Adrenal gland (tissue), 12 donors: ENCODE results near the gene TBX1. TPM values are rescaled to one million over a fixed set of nuclear protein-coding genes. Genes with fewer than 3 reads are reported as not detected.

Source experiments
- DNase-seq, 7 donors: peaks; one replicate each; pipeline ENCODE4 v3.0.0-alpha.2; 2019 to 2020
- H3K27ac ChIP-seq, 5 donors: fragments of 200-600 bp; sonication (generic) in 4 of 5; 1 replicate in 3 of 5; 2 replicates in 2 of 5; pipeline versions ENCODE4 v1.5.1 to v1.8.0; 2016 to 2020; ENCODE audit warnings: mild to moderate bottlenecking in 1 of 5
- H3K27me3 ChIP-seq: fragments of 200-600 bp; 2 replicates; pipeline ENCODE4 v1.8.0; 2021
- H3K36me3 ChIP-seq, 2 donors: fragments of 200-600 bp; replicated peaks in 1 of 2; 1 replicate in 1 of 2; 2 replicates in 1 of 2; pipeline versions ENCODE4 v1.5.1 to v1.8.0; 2018 to 2022
- H3K4me1 ChIP-seq, 2 donors: fragments of 200-600 bp; replicated peaks in 1 of 2; 1 replicate in 1 of 2; 2 replicates in 1 of 2; pipeline versions ENCODE4 v1.5.1 to v1.8.0; 2018 to 2021
- H3K4me3 ChIP-seq, 4 donors: fragments of 200-600 bp; sonication (generic) in 3 of 4; one replicate each; pipeline ENCODE4 v1.5.1; 2016 to 2018
- H3K9me3 ChIP-seq, 3 donors: fragments of 200-600 bp; sonication (generic) in 1 of 3; replicated peaks in 1 of 3; 1 replicate in 2 of 3; 2 replicates in 1 of 3; pipeline versions ENCODE4 v1.5.1 to v1.8.0; 2016 to 2021
- CTCF ChIP-seq, 6 experiments: fragments of 450-650 bp in 4 of 6; fragments of 200-600 bp in 2 of 6; sonication (generic) in 1 of 6; IDR thresholded peaks; 1 replicate in 5 of 6; 2 replicates in 1 of 6; pipeline versions ENCODE4 v1.5.1 to v1.8.0; 2016 to 2021; ENCODE audit warnings: antibody characterized with exemption in 6 of 6, mild to moderate bottlenecking in 2 of 6, moderate library complexity in 1 of 6
- POLR2A ChIP-seq, 2 donors: fragments of 450-650 bp; IDR thresholded peaks; one replicate each; pipeline ENCODE4 v1.6.1; 2017; ENCODE audit warnings: antibody characterized with exemption in 2 of 2, mild to moderate bottlenecking in 2 of 2, moderate library complexity in 1 of 2
- WGBS, 4 donors: extraction: QIAGEN DNeasy Blood & Tissue Kit in 2 of 4; methylation state at CpG; one replicate each; pipeline versions ENCODE4 v1.1.5 to v1.1.7; 2013 to 2017; 5-methylcytosine and 5-hydroxymethylcytosine counted together
- intact Hi-C, 2 donors: fragments of 100-400 bp; cut with DNase I; formaldehyde crosslinking; loops; one replicate each; pipeline versions ENCODE4 v1.14.1 to v1.15.0; 2022 to 2023
- polyA plus RNA-seq, 3 donors: library from polyadenylated mRNA; stranded (reverse); fragments of 200-250 nt in 2 of 3; fragments of 350-450 nt in 1 of 3; fragmentation: Illumina TruSeq in 1 of 3; extraction: RNeasy Lipid Tissue Mini Kit (QIAGEN cat#74804) in 1 of 3; gene quantifications; one replicate each; pipeline ENCODE4 v1.2.3, GENCODE V29; 2013 to 2014
- total RNA-seq, 9 donors: library from RNA; depleted of rRNA in 4 of 9; stranded (reverse); fragments of >200 nt in 4 of 9; fragments of 120-200 nt in 1 of 9; fragmentation: NEBNext Ultra II Directional in 1 of 9; extraction: Animal tissue kit (Norgen Biotek cat#: 25700) in 1 of 9; gene quantifications; one replicate each; pipeline versions ENCODE4 v1.1.0 to v1.2.4, GENCODE V29; 2013 to 2023
- donor health status: healthy with polysubstance abuse.
- donor health status: Bipolar disorder and iron deficiency.
- donor health status: DM: yes; HTN: yes; CAD: no.
- donor health status: DM: no; HTN: no; CAD: no.
- donor health status: DM: no; HTN: no; CAD: no.
- donor health status: DM: yes; HTN: yes; CAD: no.

Gene TBX1
- total and polyA plus RNA-seq, 12 donors = 0.11 to 10.1 (median 1.1) TPM; not detected in 3

GRCh38 chr22:19757140-19757984 lies 3.2 kb upstream of the TBX1 start:
- peak in 1 of 7 donors; percentile 7 for DNase-seq
- H3K9me3 ChIP-seq = no peaks in the 10 kb centered on the region
- H3K27ac ChIP-seq = no peak overlapping the region
- intact Hi-C loops = no loop called here
- peaks cover 5 to 8% of the 10 kb centered on the region in 2 donors for H3K4me1 ChIP-seq
- H3K4me3 ChIP-seq = peak overlapping the region in 1 of 4 donors; percentile 11
- H3K36me3 ChIP-seq = no peaks in the 10 kb centered on the region
- TF ChIP-seq CTCF (IDR thresholded peaks at IDR 0.05) (no peak), POLR2A (IDR thresholded peaks at IDR 0.05) (no peak)
- peaks cover 74% of the 10 kb centered on the region for H3K27me3 ChIP-seq
- 46 to 54% (median 47%) methylated on average over 7 to 16 of the region's 16 CpGs for WGBS, 4 donors

GRCh38 chr22:19757985-19758895 lies 2.3 kb upstream of the TBX1 start:
- Histone ChIP-seq H3K9me3 (no peaks in the 10 kb centered on the region), H3K4me1 (peaks cover 5 to 8% of the 10 kb centered on the region in 2 donors), H3K27ac (no peak overlapping the region), H3K36me3 (no peaks in the 10 kb centered on the region), H3K27me3 (peaks cover 79% of the 10 kb centered on the region), H3K4me3 (no peak overlapping the region)
- no peak for TF ChIP-seq CTCF (IDR thresholded peaks at IDR 0.05)
- TF ChIP-seq POLR2A (IDR thresholded peaks at IDR 0.05) = no peak
- no peak for DNase-seq
- intact Hi-C loops = no loop called here
- 51 to 74% (median 66%) methylated on average over 6 to 43 of the region's 43 CpGs for WGBS, 4 donors

- peaks cover 5 to 8% of the 10 kb centered on the region in 2 donors for H3K4me1 ChIP-seq
- H3K36me3 ChIP-seq = no peaks in the 10 kb centered on the region
- DNase-seq = no peak
- intact Hi-C loops = no loop called here
- no peak for TF ChIP-seq POLR2A (IDR thresholded peaks at IDR 0.05)
- no peak for TF ChIP-seq CTCF (IDR thresholded peaks at IDR 0.05)
- peaks cover 79% of the 10 kb centered on the region for H3K27me3 ChIP-seq
- WGBS, 4 donors = 26 to 40% (median 27%) methylated on average over 1 to 21 of the region's 21 CpGs
- H3K27ac ChIP-seq = no peak overlapping the region
- no peak overlapping the region for H3K4me3 ChIP-seq
- no peaks in the 10 kb centered on the region for H3K9me3 ChIP-seq
These were observed 1.6 kb upstream of the TBX1 start for GRCh38 chr22:19758896-19759426.
